GM13977 (cell line): ENCODE measurements around the gene C1QTNF6.

ENCODE experiments used
- DNase-seq: peaks from one replicate; pipeline ENCODE4 v3.0.0; 2012; ENCODE audit warnings: low spot score
- CTCF ChIP-seq: IDR thresholded peaks from 2 replicates; pipeline ENCODE4 v1.5.1; 2012; ENCODE audit warnings: mild to moderate bottlenecking, control low read depth; ENCODE audit not compliant: insufficient read depth; ENCODE audit errors: extremely low read depth, missing control alignments
- in situ Hi-C: fragments of 300-500 bp; cut with MboI; formaldehyde crosslinking; loops from one replicate; pipeline ENCODE4 v1.12.0; 2022; ENCODE audit warnings: low sequenced_read_pairs, low pct_unique_long_range_greater_than_20kb, mixed read lengths, inconsistent platforms; ENCODE audit not compliant: unreplicated experiment

Gene C1QTNF6

DNA sequence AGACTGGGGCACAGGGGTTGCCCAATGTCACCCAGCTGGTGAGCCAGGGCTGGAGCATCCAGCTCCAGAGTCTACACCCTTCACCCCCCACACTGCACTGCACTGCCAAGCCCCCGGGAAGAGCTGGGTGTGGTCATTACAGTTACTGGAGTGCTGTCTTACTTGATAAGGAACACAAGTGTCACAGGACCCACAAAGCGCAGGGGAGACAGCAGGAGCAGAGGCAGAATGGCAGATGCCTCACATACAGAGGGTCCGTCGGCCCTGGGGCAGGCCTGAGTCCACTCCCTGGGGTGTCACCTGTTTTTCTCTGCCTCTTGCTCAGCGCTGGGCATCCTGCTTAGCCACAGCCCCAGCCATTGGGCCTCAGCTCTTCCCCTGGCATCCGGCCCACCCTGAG lies 46.1 kb downstream of the C1QTNF6 start:
- no peak for DNase-seq
- in situ Hi-C loops, result no loop called here
- no peak for TF ChIP-seq CTCF

DNA sequence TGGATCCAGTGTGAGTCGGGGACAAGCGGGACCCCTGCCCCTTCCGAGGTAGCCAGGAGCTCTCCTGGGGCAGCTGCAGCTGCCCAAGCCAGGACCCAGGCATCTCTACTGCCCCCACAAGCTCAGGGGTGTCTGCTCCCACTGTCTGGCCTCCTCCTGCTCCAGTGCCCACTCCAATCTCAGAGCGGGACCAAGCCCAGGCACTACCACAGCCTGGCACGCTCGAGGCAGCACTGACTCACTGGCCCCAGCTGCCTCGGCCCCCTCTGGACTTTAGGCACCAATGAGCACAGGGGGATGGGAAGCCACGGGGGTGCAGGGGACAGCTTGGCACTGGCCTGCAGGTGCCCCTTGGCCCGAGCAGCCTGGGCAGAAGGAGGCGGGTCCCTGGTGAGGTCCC lies 46.6 kb downstream of the C1QTNF6 start:
- in situ Hi-C loops, result no loop called here
- DNase-seq, result no peak
- TF ChIP-seq CTCF, result no peak

DNA sequence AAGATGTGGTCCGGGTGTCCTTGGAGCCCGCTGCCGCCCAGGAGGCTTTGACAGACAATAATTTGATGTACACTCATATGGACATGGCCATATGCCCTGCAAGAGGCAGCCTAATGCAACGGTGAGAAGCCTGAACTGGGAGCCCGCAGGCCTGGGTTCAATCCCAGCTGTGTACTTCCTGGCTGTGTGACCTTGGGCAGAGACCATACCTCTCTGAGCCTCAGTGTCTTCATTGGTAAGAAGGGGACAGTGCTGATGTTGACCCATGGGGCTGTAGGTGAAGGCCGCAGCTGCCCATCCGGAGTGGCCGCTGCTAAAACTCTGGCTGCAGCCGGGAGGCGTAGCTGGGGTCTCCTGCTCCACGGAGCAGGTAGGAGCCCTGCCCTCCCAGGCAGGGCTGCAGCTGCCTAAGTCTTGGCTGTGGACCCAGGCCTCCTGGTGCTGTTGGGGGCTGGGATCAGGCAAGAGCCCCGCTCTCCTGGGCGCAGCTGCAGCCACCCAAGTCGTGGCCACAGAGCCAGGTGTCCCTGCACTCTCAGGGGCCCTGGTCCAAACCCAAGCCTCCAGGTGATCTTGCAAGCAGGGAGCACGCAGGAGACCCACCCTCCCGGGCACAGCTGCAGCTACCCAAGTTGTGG lies 47.2 kb downstream of the C1QTNF6 start:
- no peak for DNase-seq
- no peak for TF ChIP-seq CTCF
- in situ Hi-C loops, result no loop called here

DNA sequence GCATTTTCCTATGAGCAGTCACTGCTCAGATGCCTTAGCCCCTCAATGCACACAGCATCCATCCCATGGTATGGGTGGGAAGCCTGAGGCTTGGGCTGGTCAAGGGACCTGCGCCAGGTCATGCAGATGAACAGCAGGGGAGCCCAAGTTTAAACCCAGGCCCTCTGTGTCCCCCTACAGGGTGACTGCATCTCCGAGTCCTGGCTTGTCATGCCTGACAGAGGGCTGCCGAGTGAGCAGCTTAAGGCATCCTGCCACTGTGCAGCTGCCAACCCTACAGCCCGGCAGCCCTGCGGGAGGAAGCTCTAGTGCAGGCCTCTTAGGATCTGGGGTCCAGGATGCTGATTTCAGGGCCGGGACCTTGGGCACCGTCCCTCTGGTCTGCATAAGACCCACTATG lies 48.3 kb downstream of the C1QTNF6 start:
- no peak for DNase-seq
- in situ Hi-C loops, result no loop called here
- TF ChIP-seq CTCF, result no peak

GRCh38 chr22:37138849-37139561 lies 49.0 kb downstream of the C1QTNF6 start:
- in situ Hi-C loops, result no loop called here
- no peak for TF ChIP-seq CTCF

DNA sequence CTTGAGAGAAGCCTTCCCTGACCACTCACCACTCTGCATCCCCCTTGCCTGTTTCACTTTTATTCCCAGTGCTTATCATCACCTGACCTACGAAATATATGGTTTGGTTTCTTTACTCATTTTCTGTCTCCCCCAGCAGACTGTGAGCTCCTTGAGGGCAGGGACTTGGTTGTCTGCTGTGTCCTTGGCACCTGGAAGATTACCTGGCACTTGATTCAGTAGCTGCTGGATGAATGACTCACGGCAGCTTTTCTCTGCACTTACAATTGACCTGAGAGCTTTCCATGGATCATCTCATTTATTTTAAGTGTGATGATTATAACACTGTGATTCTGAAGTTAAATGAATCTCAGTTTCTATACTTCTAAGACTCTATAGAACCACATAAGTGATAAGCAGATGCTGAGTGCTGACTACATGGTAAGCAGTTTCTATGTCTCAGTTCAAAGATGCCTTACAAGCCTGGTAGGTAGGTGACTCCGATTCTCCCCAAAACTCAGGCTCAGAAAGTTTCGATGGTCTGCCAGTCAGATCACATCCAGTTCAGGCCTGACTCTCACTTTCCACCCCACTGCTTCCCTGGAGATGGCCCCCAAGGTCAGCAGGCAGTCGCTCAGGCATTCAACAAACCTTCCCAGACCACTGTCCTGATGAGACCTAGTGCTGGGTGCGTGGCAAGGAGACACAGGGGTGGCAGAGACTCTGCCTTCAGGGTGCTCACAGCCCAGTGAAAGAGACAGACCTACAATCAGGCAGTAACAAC lies 50.0 kb downstream of the C1QTNF6 start:
- DNase-seq, result no peak
- in situ Hi-C loops, result no loop called here
- TF ChIP-seq CTCF, result no peak

More at GRCh38 chr22:37138849-37139561, 49.0 kb downstream of the C1QTNF6 start:
- no peak for DNase-seq
